Central memory CD4-positive, alpha-beta T cell (primary cell): ENCODE results near the gene ITPRIPL1.

ENCODE experiments used
- DNase-seq: peaks from one replicate; pipeline ENCODE4 v3.0.0; 2022

Gene ITPRIPL1

DNA sequence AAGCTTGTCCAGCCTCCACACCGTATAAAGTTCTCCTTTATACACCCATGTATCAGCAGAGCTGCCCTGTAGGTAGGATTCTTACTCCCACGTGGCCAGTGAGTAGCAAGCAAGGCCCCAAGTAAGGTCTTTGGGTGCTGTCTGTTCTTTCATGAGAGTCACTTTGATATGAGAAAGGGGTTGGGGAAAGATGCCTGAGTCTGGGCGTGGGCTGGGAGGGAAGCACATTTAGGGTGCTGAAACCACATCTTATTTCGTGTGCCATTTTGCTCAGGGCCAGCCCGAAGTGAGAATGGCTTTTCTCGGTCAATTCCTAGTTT is 436 bp upstream of the ITPRIPL1 start:
- DNase-seq: no peak

DNA sequence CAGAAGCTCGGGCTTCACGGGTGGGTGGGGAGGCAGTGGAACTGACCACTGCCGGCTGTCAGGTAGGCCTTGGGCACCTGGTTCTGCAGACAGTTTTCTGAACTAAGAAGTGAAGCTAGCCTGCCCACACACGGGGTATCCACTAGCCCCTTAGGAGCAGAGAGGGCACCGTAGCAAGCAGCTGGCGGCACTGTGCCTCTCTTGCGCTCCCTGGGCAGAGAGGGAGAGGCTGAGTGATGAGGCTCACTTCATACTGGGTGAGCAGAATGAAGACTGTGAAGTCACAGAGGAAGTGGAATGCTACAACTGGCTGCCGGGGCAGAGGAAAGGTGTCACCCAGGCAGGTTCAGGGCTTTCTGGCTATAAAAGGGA is 753 bp downstream of the ITPRIPL1 start:
- peak; percentile 54 for DNase-seq

GRCh38 chr2:96326564-96326963 is 1.4 kb downstream of the ITPRIPL1 start:
- no peak for DNase-seq

DNA sequence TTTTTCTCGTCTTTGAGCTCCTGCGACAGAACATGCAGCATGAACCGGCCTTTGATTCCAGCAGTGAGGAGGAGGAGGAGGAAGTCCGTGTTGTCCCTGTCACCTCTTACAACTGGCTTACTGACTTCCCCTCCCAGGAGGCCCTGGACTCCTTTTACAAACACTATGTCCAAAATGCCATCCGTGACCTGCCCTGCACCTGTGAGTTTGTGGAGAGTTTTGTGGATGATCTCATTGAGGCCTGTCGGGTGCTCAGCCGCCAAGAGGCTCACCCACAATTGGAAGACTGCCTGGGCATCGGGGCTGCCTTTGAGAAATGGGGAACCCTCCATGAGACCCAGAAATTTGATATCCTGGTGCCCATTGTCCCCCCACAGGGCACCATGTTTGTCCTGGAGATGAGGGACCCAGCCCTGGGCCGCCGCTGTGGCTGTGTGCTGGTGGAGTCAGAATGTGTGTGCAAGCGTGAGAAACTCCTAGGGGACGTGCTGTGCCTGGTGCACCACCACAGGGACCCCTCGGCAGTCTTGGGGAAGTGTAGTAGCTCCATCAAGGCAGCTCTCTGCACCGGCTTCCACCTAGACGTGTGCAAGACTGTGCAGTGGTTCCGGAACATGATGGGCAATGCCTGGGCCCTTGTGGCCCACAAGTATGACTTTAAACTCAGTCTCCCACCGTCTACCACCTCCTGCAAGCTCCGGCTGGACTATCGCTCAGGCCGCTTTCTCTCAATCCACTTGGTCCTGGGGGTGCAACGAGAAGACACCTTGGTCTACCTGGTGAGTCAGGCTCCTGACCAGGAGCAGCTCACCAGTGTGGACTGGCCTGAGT is 2.1 kb downstream of the ITPRIPL1 start:
- DNase-seq: no peak

GRCh38 chr2:96329456-96329855 is 4.3 kb downstream of the ITPRIPL1 start:
- DNase-seq: no peak

GRCh38 chr2:96329874-96330273 is 4.8 kb downstream of the ITPRIPL1 start:
- no peak for DNase-seq

DNA sequence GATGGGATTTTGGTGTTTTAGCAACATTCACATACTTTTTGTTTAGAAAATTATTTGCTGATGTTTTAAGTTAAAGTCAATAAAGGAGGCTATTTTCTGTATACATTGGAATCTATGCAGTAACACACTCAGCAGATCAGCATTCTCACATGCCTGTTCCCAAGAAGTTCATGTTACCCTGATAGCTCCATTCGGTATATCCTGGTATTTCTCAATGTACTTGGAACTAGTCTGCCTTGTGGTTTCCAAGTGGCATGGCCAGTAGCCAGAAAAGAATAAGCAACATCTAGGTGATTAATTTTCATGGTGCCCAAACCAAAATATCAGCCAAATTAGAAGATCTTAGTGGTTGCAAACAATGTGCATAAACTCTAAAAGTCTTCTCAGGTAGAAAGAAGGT is 5.3 kb downstream of the ITPRIPL1 start:
- DNase-seq: no peak

GRCh38 chr2:96333708-96334107 is 8.6 kb downstream of the ITPRIPL1 start:
- DNase-seq: no peak

GRCh38 chr2:96336104-96336775 is 11.1 kb downstream of the ITPRIPL1 start:
- DNase-seq: no peak

GRCh38 chr2:96336873-96337272 is 11.8 kb downstream of the ITPRIPL1 start:
- DNase-seq: no peak

GRCh38 chr2:96340493-96341414 is 15.6 kb downstream of the ITPRIPL1 start:
- no peak for DNase-seq

- no peak for DNase-seq
Measured at GRCh38 chr2:96341641-96342040, 16.5 kb downstream of the ITPRIPL1 start.

- peak; percentile 59 for DNase-seq
Measured at GRCh38 chr2:96342085-96342484, 17.0 kb downstream of the ITPRIPL1 start.

DNA sequence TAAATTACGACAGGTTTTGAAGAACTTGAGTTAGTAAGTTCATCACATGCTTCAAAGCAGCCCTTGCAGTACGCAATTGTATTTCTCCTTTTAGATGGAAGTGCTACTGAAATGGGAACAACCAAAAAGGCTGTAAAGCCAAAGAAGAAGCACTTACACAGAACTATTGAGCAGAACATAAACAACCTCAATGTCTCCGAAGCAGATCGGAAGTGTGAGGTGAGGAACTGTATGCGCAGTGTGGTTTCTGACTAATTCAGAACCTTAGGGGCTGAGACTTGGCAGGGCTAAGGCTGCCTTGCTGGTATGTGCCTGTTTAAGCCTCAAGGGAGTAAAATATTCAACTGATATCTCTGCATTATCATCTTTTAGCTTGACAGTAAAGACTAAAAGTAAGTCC is 18.9 kb downstream of the ITPRIPL1 start:
- peak; percentile 66 for DNase-seq

DNA sequence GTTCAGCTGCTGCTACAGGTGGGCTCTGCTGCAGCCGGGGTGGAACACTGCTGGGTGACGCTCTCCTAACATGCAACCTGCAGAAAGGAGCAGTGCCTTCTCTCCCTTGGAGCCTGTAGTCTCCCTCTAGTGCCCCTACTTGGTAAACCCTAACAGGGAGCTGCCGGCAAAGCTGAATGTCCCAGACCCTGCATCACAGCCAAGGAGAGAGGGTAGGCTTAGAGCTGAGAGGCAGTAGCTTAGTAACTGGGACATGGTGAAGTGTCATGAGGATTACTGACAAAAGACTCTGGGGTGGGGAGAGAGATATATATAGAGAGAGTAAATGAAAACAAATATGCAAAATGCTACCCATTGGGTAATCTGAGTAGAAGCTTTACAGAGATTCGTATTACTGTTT is 20.3 kb downstream of the ITPRIPL1 start:
- DNase-seq: no peak

DNA sequence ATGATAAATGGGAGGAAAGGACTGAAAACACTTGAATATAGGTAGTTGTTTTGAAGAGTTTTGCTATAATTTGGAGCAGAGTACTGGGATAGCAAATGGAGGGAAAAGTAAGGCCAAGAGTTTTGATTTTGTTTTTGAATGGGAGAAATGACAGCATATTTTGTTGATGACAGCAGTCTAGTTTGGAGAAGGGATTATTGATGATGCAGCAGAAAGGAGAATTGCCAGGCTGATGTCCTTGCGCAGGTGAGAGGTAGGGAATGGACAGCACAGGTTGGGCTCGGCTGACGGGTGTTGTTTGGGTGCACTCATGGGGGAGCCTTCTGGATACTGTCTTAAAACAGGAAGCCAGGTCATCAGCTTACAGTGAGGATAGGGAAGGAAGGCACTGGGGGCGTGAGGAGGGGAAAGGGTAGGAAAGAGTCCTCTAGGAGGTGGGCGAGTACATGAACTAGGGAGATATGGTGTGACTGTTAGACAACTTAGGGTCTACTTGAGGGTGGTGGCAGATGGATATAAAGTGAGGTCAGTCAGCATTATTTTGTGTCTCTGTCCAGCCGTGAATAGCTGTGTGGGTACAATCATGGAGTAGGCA is 20.8 kb downstream of the ITPRIPL1 start:
- no peak for DNase-seq

DNA sequence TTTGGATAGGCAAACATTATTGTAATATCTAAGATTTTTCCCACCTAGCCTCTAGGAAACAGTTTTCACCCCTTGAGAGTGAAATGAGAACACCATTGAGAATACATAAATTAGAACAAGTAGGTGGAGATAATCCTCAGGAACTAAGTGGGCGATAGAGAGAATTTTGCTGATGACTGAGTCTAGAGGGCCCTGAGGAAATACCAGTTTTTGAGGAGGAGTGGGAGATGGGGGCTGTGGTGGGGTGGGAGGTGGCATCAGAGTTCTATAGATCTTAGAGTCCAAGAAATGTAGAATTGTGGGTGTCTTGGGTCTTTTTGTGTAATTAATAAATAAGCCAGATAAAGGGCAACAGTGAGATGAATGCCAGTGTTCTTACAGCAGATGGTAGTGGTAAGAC is 22.3 kb downstream of the ITPRIPL1 start:
- DNase-seq: no peak

DNA sequence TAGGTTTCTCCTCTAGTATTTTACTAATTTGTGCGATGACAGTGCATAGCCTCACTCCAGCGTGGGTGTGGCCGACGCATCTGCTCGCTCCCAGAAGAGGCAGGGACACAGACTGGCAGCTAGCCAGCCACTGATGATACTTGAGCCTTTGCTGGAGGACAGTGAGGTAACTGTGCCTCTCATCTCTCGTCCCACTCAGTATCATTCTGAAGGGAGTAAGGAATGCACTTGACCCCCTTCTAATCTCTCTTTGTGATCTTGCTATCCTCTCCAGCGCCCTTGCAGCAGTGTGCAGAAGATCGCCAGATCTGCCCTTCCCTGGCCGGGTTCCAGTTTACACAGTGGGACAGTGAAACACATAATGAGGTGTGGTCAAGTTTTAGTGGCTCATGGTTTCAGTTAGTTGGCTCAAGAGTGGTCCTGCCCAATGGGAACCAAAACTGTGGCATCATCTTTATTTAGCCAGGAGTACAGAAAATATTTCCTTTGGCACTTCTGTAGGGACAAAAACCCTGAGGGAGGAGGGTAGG is 28.0 kb downstream of the ITPRIPL1 start:
- no peak for DNase-seq

- no peak for DNase-seq
Measured at GRCh38 chr2:96353606-96354101, 28.5 kb downstream of the ITPRIPL1 start.

DNA sequence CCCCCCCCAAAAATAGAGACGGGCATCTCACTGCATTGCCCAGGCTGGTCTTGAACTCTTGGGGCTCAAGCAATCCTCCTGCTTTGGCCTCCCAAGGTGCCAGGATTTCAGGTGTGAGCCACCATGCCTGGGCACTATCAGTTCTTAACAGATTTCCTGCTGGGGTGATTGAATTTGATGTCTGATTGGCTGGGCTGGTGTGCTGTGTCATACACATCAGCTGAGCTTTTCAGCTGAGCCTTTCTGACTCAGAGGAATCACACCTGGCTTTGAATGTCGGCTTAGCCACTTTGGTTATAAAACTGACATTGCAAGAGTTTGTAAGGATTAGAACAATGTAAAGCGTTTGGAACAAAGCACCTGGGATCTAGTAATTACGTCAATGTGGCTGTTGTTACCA is 29.4 kb downstream of the ITPRIPL1 start:
- no peak for DNase-seq

DNA sequence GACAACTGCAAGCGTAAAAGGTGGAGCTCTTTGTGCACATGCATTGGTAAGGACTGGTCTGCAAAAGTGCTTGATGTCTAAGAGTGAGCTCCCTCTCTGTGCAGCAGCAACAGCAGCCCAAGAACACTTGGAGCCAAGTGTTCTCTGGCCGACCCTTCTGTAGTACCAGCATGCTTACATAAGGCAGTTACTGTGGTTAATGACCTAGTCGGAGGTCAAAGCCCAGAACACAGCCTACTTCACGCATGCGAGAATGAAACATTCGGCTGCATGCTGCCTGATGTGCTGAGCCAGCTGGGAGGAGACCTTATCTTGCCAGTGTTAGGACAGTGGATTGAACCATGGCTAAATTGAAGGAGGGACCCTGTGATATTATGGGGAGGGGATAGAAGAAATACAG is 31.8 kb downstream of the ITPRIPL1 start:
- DNase-seq: no peak

DNA sequence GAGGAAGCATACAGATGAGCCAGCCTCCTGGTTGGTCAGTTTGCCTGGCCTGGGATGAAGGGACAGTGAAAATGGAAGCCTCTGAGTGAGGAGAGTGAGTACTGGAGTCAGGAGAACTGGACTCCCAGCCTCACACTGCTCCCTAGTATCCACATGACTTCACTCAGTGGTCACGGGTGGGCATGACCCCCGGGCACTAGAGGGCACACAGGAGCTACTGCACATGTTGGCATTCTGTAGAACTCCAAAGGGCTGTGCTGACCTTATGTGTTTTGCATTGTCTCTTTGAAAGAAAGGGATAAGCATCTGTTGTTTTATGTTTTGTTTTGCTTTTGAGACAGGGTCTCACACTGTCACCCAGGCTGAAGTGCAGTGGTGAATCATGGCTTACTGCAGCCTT is 34.2 kb downstream of the ITPRIPL1 start:
- DNase-seq: peak; percentile 37

- DNase-seq: peak; percentile 68
Measured at GRCh38 chr2:96359866-96360265, 34.7 kb downstream of the ITPRIPL1 start.
